ENCODE data around the gene ERMARD. TPM values are rescaled to one million over a fixed set of nuclear protein-coding genes. Genes with fewer than 3 reads are reported as not detected.

ERMARD gene
- total RNA-seq, 4 donors from 2014 or later, result 11.9 to 30.3 (median 20.2) TPM

- ATAC-seq (ENCODE audit: low FRiP score) (no peak), DNase-seq (ENCODE audit: low spot score) (no peak)
- TF ChIP-seq, protein P1, sequence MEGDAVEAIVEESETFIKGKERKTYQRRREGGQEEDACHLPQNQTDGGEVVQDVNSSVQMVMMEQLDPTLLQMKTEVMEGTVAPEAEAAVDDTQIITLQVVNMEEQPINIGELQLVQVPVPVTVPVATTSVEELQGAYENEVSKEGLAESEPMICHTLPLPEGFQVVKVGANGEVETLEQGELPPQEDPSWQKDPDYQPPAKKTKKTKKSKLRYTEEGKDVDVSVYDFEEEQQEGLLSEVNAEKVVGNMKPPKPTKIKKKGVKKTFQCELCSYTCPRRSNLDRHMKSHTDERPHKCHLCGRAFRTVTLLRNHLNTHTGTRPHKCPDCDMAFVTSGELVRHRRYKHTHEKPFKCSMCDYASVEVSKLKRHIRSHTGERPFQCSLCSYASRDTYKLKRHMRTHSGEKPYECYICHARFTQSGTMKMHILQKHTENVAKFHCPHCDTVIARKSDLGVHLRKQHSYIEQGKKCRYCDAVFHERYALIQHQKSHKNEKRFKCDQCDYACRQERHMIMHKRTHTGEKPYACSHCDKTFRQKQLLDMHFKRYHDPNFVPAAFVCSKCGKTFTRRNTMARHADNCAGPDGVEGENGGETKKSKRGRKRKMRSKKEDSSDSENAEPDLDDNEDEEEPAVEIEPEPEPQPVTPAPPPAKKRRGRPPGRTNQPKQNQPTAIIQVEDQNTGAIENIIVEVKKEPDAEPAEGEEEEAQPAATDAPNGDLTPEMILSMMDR (IDR thresholded peaks at IDR 0.05), result no peak
Measured at GRCh38 chr6:169714178-169714577, 37.2 kb upstream of the ERMARD start.

- ATAC-seq (ENCODE audit: low FRiP score), result no peak
- TF ChIP-seq, protein P1 (IDR thresholded peaks at IDR 0.05), result no peak
- no peak for DNase-seq (ENCODE audit: low spot score)
Measured at GRCh38 chr6:169714595-169714994, 36.8 kb upstream of the ERMARD start.

DNA sequence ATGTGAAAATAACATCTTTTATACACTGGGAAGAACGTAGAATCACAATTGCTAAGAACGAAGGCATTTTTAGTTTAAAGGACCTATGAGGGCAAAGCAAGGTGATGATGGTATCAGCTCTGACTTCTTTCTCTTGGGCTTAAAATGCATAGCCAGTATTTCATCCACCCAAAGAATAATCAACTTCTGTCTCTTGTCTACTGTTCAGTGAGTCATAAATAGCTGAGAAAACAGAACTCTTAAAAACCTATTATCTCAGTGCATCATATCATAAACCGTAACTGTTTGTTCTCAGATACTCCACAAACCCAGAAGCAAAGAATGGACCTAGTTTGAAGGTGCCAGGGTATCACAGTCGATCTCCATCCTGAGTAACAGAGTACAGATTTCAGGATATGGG, 32.3 kb upstream of the ERMARD start:
- DNase-seq (ENCODE audit: low spot score) (no peak), ATAC-seq (ENCODE audit: low FRiP score) (no peak)
- TF ChIP-seq, protein P1 (IDR thresholded peaks at IDR 0.05), result no peak

DNA sequence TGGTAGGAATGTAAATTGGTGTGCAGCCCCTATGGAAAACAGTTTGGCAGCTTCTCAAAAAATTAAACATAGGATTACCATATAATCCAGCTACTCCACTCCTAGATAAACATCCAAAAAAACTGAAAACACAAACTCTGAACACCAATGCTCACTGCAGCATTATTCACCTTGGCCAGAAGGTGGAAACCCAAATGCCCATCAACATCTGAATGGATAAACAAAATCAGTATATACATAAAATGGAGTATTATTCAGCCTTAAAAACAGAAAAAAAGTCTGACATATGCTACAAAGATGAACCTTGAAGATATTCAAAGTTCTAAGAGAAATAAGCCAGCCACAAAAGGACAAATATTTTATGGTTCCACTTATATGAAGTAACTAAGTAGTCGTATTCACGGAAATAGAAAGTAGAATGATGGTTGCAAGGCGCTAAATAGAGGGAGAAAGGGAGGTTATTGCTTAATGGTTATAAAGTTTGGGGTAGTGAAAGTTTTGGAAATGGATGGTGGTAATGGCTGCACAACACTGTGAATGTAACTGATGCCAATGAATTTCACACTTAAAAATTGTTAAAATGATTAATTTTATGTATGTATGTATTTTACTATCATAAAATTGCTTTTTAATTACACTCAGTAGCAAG, 31.1 kb upstream of the ERMARD start:
- DNase-seq (ENCODE audit: low spot score) (no peak), ATAC-seq (ENCODE audit: low FRiP score) (no peak)
- TF ChIP-seq, protein P1 (IDR thresholded peaks at IDR 0.05), result no peak

- ATAC-seq (ENCODE audit: low FRiP score) (peak; percentile 21), DNase-seq (ENCODE audit: low spot score) (no peak)
- TF ChIP-seq, protein P1 (IDR thresholded peaks at IDR 0.05), result no peak
Measured at GRCh38 chr6:169722362-169723199, 28.8 kb upstream of the ERMARD start.

DNA sequence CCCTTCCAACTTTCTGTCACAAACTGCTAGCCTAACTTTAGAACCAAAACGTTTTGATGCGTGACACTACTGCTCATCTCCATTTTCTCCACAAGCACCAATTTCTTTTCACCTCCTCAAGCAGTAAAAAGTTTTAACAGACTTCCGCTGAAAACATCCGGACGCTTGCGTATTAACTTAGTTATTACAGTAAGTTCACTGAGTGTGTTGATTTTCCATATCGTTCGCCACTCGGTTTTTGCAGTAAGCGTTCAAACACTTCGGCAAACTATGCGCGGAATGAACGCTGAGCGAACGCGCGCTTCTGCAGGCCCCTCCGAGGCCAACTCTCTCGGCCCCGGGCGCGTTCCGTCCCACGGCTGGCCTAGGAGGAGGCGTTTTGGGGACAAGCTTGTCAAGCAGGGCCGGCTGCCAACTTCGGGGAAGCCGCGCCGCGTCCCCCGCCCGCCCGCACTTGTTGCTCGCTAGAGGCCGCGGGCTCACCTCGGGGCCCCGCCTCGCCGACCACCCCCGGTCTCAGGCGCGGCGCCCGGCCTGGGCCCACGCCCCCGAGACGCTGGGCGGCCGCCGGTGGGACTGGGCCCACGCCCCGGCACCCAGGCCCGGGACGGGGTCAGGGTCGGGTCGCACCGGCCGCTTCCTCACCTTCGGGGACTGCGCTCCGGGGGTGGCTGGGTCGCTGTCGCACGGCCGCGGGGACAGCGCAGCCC, 28.1 kb upstream of the ERMARD start:
- peak; percentile 43 for ATAC-seq (ENCODE audit: low FRiP score)
- TF ChIP-seq, protein P1 (IDR thresholded peaks at IDR 0.05), result no peak
- no peak for DNase-seq (ENCODE audit: low spot score)

All from omental fat pad (tissue), 4 donors.